Stimulated activated CD8-positive, alpha-beta memory T cell treated with anti-CD3 and anti-CD28 coated beads, Interleukin-15, amount 100 ng/mL, for 48 hours (primary cell): ENCODE results near the gene ANKRD13B.
A peak's percentile ranks its signal among the peaks of the same experiment; 100 is the strongest.

Source experiments
- DNase-seq, 2 donors: peaks; one replicate each; pipeline ENCODE4 v3.0.0-alpha.2; 2020; ENCODE audit warnings: low read depth in 2 of 2

ANKRD13B gene

GRCh38 chr17:29581583-29582253, 11.2 kb upstream of the ANKRD13B start:
- DNase-seq: no peak

DNA sequence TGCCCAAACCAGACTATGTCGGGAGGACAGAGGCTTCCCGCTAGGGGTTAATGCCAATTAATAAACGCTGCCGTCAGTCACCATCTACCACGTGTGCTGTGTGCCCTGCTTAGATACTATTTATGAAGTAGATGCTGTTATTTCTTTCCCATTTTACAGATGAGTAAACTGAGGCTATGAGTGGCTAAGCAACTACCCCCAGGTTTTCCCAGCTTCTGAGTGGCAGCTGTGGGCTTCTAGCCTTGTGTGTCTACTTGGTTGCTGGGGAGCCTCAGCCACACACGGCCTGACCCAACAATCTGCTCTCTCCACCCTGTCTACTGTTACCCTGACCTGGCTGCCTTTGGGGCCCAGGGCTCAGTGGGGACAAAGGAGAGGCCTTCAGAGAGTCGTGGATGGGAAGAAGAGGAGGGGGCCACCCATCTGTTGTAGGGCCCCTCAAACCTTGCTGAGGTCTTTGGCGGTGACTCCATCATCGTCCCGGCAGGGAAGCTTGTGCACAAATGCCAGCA, 10.6 kb upstream of the ANKRD13B start:
- no peak for DNase-seq

GRCh38 chr17:29582772-29583171, 10.2 kb upstream of the ANKRD13B start:
- no peak for DNase-seq

GRCh38 chr17:29583324-29584248, 9.3 kb upstream of the ANKRD13B start:
- DNase-seq: no peak

GRCh38 chr17:29584452-29585079, 8.4 kb upstream of the ANKRD13B start:
- no peak for DNase-seq

GRCh38 chr17:29585080-29585751, 7.7 kb upstream of the ANKRD13B start:
- no peak for DNase-seq

- DNase-seq: no peak
Measured at GRCh38 chr17:29586676-29587469, 6.1 kb upstream of the ANKRD13B start.

GRCh38 chr17:29587591-29587990, 5.3 kb upstream of the ANKRD13B start:
- no peak for DNase-seq

GRCh38 chr17:29588017-29588561, 4.8 kb upstream of the ANKRD13B start:
- DNase-seq: no peak

DNA sequence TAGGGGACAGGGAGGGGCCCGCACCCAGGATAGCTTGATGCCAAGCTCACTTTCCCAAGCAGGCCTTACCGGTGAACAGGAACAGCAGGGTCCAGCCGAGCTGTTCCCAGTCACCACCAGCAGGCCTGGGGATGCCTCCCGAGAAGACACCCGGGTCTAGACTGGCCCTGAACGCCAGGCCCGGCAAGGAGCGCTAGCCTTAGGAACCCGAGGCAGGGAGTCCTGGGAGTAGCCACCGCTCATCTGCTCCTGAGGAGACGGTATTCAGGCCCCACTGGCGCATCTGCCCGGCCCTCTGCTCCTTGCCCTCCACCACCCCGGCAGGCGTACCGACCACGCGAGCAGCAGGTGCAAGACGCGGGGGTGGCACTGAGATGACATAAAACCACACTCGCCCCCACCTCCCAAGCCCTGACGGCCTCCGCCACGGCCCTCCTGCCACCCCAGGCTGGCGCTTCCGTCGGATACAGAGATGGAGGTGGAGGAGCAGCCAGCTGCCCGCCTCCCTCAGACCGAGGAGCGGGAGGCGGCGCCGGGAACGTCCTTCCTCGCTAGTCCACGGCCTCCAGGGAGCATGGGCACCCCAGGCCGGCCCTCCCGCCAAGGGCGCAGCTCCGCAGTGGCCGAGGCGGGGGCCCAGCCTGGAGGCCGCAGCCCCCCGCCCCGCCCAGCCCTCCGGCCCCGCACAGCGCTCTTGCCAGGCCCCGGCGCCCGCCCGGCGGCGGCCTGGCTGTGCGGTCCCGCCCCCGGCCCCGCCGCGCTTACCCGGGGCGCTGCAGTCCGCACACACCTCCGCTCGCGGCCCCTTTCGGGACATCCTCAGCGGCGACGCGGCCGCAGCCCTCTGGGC, 4.1 kb upstream of the ANKRD13B start:
- no peak for DNase-seq

- DNase-seq: peak; percentile 78 to 84
Measured at GRCh38 chr17:29589524-29590410, 3.2 kb upstream of the ANKRD13B start, which contains the start of gene GIT1. TSS of gene GIT1 (minus strand) at chr17:29589648. CDS start at chr17:29589378, 270 bp downstream.

- no peak for DNase-seq
Measured at GRCh38 chr17:29590411-29591145, 2.4 kb upstream of the ANKRD13B start.

GRCh38 chr17:29591146-29591736, 1.7 kb upstream of the ANKRD13B start:
- DNase-seq: no peak

DNA sequence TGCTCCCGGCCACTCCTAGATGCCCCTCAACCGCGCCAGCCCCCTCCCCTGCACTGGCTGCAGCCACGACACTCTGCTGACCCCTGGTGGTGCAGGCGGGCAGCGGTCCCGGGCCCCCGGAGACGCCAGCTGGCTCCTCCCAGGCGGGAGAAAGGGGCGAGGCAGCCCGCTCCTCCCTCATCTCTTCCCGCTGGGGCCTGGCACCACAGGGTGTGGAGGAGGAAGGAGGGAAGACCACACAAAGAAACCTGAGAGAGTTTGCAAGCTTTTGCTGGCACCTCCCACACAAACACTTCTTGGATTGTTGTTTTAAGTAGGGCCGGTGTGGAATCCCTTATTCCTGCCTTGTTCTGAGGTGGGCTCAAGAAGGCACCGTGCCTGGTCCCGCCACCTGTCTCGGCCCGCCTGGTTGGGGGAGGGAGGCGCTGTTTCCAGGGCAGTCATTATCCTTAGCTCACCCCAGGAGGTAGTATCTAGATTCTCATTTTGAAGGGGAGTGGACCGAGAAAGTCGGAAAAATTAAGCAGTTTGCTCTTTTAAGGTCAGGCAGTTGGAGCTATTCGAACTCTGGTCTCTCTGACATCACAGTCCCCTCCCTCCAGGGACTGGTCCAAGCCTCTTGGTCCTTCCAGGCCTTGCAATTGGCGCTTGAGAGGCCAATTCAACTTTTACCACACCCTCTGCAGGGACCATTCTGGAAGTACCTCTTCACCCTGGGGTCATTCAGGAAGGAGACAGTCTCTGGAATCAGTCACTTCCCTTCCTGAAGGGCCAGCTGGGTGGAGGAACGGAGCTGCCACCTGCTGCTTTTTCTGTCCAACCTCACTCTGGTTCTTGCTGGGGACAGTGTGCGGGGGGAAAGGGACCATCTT, 959 bp upstream of the ANKRD13B start:
- peak; percentile 73 to 75 for DNase-seq

- no peak for DNase-seq
Measured at GRCh38 chr17:29593591-29594518, 923 bp downstream of the ANKRD13B start.
